GM19463 (cell line): Measurements from ENCODE around the gene CGNL1.

Experiments
- ATAC-seq: cut with Tn5 transposase; IDR thresholded peaks from one replicate; pipeline ENCODE4 v1.9.1; 2021; ENCODE audit warnings: mild to moderate bottlenecking, moderate library complexity; ENCODE audit not compliant: unreplicated experiment

CGNL1 gene

GRCh38 chr15:57421551-57421950 is 45.2 kb downstream of the CGNL1 start:
- no peak for ATAC-seq

DNA sequence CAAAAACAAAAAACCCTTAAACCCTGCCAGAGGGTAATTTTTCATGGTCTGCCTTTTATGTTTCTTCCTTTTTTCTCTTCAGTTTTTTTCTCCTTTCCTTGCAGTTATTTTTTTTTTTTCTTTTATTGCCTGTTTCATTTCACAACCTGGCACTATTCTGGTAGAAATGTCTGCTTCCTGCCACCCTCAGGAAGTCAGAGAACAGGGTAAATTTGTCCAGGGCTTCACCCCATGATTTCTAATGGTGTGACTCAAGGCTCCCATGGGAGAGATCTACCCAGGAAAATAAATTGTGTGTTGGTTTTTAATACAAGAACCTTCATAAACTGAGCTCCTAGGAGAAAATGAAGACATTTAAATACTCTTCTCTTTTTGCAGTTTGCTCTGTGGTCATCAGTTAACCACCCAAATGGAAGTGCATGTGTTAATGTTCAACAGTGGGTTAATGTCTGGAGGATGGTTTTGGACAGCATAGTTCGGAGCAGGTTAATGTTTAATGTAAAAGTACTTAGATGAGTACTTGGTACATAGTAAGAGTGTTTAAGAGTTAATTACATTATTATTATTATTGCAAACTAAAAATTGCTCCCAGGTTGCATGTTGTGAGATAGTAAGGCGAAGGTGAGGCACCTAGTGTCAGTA is 45.9 kb downstream of the CGNL1 start:
- peak; percentile 92 for ATAC-seq

GRCh38 chr15:57423599-57424140 is 47.4 kb downstream of the CGNL1 start:
- no peak for ATAC-seq

DNA sequence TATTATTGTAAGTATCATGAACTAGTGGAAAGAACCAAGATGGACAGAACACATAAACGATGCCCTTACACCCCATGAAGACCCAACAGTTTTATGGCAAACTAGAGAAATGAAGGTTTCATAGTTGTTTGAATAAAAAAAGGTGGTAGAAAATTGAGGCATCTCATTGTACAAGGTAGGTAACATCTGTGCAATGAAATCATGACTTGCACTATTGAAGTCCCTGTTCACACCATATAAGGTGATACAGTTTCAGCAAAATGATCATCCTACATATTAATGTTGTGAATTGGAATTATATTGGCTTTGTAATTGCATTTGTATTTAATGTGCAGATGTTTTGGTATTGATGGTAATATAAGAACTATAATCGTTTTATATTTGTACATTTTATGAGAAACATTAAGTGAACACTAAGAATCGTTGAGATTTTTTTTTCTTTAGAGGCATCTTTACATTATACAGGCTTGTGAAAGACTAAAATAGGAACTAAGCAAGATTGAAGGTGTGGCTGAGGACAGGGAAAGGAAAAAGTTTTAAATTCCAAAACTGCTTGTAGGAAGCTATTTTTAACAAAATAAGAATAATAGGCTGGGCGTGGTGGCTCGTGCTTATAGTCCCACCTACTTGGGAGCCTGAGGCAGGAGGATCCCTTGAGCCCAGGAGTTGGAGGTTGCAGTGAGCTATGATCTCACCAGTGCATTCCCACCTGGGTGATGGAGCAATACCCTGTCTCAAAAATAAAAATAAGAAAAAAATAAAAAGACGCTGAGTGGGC is 48.5 kb downstream of the CGNL1 start:
- ATAC-seq: no peak

- no peak for ATAC-seq
These were observed 49.5 kb downstream of the CGNL1 start for GRCh38 chr15:57425842-57426241.

DNA sequence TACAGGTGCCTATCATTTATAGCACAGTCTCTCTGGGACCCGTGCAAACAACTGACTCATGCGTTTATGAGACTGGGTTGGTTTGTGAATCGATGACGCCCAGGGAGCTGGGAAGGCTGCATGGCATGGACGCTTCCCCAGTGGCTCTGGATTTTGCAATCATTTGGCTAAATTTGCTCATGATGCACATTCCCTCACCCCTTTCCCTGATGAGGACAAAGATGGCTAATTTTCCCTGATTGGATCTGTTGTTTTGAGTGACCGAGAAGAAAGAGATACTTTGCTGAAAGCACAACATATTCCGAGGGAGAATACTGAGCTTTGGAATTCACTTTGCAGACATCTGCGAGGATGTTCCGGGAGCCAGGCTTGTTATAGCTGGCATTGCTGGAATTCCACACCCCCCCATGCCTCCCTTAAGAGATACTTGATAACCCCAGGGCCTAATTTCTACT is 51.1 kb downstream of the CGNL1 start:
- ATAC-seq: no peak

GRCh38 chr15:57432141-57432741 is 55.9 kb downstream of the CGNL1 start:
- ATAC-seq: no peak

- no peak for ATAC-seq
These were observed 59.9 kb downstream of the CGNL1 start for GRCh38 chr15:57436166-57436565.

DNA sequence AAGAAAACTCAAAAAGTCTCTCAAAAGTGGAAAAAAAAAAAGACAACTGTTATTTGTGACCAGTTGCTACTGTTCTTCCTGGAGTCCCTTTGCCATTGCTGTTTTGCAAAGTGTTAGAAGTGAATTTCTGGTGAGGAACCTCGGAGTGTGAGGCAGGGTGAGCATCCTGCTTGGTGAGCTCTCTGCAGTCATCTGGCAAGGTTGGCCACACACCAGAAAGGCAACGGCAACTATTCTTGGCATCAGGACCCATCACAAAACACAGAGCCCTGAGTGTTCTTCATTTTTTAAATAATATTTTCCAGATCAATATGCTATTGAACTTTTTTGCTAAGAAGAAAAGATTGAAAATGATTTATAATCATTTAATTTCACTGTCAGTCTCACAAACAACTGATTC is 60.7 kb downstream of the CGNL1 start:
- no peak for ATAC-seq

GRCh38 chr15:57437564-57437963 is 61.3 kb downstream of the CGNL1 start:
- no peak for ATAC-seq

DNA sequence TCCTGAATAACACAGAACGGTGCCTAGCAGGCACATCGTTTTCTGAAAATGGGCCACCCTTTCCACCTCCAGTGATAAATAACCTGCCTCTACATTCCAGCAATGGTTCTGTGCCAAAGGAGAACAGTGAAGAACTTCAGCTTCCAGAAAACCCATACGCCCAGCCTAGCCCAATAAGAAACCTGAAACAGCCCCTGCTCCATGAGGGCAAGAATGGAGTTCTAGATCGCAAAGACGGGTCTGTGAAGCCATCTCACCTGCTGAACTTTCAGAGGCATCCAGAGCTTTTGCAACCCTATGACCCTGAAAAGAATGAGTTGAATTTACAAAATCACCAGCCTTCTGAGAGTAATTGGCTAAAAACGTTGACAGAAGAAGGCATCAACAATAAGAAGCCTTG is 61.9 kb downstream of the CGNL1 start:
- no peak for ATAC-seq

- no peak for ATAC-seq
These were observed 63.1 kb downstream of the CGNL1 start for GRCh38 chr15:57439128-57440027.

DNA sequence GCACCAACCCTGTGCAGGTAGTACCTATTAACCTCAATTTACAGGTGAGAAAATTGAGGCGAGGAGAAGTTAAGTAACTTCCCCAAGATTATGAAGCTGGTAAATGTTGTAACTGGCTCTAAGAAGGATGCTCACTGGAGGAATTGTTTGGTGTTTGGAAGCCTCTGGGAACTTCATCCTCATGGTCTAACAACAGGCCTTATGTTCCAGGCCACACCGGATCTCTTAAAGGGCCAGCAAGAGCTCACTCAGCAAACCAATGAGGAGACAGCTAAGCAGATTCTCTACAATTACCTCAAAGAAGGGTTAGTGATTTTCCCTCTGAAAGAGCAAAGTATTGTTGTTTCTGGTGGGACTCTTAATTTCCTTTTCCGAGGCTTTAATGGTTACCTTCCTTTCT is 63.9 kb downstream of the CGNL1 start:
- no peak for ATAC-seq

GRCh38 chr15:57440799-57441198 is 64.5 kb downstream of the CGNL1 start:
- ATAC-seq: no peak

GRCh38 chr15:57442335-57442734 is 66.0 kb downstream of the CGNL1 start:
- no peak for ATAC-seq

- ATAC-seq: no peak
These were observed 67.2 kb downstream of the CGNL1 start for GRCh38 chr15:57443486-57443885.

DNA sequence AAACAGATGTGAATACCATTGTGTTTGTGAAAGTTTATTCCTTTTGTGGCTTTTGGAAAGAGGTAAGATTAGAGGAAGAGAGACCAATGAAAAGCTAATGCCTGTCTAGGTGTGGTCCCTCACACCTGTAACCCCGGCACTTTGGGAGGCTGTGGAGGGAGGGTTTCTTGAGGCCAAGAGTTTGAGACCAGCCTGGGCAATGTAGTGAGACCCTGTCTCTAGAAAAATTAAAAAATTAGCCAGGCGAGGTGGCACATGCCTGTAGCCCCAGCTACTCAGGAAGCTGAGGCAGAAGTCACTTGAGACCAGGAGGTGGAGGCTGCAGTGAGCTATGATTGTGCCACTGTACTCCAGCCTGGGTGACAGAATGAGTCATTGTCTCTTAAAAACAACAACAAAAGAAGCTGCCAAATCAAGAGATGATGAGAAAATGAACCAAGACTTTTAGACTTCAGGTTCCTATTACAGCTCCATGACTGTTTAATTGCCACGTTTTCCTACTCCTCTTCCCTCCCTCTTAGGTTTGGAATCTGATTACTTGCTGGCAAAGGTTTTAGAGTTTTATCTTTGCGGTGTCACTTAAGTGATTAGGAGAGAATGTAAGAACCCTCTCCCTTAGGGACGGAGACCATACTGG is 68.7 kb downstream of the CGNL1 start:
- no peak for ATAC-seq

- ATAC-seq: no peak
These were observed 69.6 kb downstream of the CGNL1 start for GRCh38 chr15:57445872-57446271.

DNA sequence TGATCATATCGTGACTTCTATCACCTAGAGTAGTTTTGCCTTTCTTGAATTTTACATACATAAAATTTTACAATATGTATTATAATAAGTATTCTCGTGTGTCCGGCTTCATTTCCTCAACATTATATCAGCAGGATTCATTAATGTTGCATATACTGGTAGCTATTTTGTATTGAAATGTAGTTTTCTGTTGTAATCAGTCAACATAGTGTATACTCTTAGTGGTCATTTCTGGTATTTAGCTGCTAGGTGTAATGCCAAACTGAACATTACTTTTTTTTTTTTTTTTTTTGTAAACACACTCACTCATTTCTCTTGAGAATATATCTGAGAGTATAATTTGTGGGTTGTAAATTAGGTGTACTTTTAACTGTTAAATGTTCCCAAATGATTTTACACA is 70.1 kb downstream of the CGNL1 start:
- ATAC-seq: no peak

GRCh38 chr15:57451555-57451954 is 75.2 kb downstream of the CGNL1 start:
- no peak for ATAC-seq
